NT2/D1 (cell line): Measurements from ENCODE around the gene SRPK2.
"Not testable (repeated sequence)": the region's sequence is repeated elsewhere in the genome, so short reads cannot be mapped to it uniquely, and the experiment has no call there.

ENCODE experiments used
- DNase-seq: peaks from one replicate; pipeline ENCODE4 v3.0.0-alpha.2; 2011; ENCODE audit warnings: low read depth, low spot score
- H3K27me3 ChIP-seq: 2 replicates; pipeline ENCODE4 v1.6.0; 2011; ENCODE audit warnings: mild to moderate bottlenecking; ENCODE audit not compliant: insufficient read length, insufficient read depth
- H3K36me3 ChIP-seq: 2 replicates; pipeline ENCODE4 v1.6.1; 2011; ENCODE audit warnings: mild to moderate bottlenecking, low read length, mixed read lengths; ENCODE audit not compliant: insufficient read depth, insufficient read length
- H3K4me1 ChIP-seq: 2 replicates; pipeline ENCODE4 v1.5.1; 2011; ENCODE audit not compliant: insufficient read depth, insufficient read length
- H3K4me3 ChIP-seq: 2 replicates; pipeline ENCODE4 v1.5.1; 2011; ENCODE audit warnings: low read depth; ENCODE audit not compliant: insufficient read length
- H3K9ac ChIP-seq: 2 replicates; pipeline ENCODE4 v1.6.0; 2011; ENCODE audit warnings: low read depth; ENCODE audit not compliant: insufficient read length
- H3K9me3 ChIP-seq: 2 replicates; pipeline ENCODE4 v1.5.1; 2011; ENCODE audit warnings: mild to moderate bottlenecking, low read length; ENCODE audit not compliant: insufficient read depth
- SUZ12 ChIP-seq: IDR thresholded peaks from 2 replicates; pipeline ENCODE4 v1.6.1; 2011; ENCODE audit not compliant: insufficient read length, insufficient read depth; ENCODE audit errors: extremely low read depth
- YY1 ChIP-seq: IDR thresholded peaks from 2 replicates; pipeline ENCODE4 v1.6.1; 2011; ENCODE audit not compliant: insufficient read length, insufficient read depth
- ZNF274 ChIP-seq: IDR thresholded peaks from 2 replicates; pipeline ENCODE4 v1.6.1; 2011; ENCODE audit warnings: mild to moderate bottlenecking, low read depth, low read length

Gene SRPK2

GRCh38 chr7:105198223-105198622 is 190.5 kb downstream of the SRPK2 start:
- H3K4me3 ChIP-seq, result no peak overlapping the region
- no peak overlapping the region for H3K9ac ChIP-seq
- H3K9me3 ChIP-seq, result no peaks in the 10 kb centered on the region
- no peak for DNase-seq
- H3K27me3 ChIP-seq, result no peaks in the 10 kb centered on the region
- no peaks in the 10 kb centered on the region for H3K36me3 ChIP-seq
- no peaks in the 10 kb centered on the region for H3K4me1 ChIP-seq
- no peak for TF ChIP-seq YY1

DNA sequence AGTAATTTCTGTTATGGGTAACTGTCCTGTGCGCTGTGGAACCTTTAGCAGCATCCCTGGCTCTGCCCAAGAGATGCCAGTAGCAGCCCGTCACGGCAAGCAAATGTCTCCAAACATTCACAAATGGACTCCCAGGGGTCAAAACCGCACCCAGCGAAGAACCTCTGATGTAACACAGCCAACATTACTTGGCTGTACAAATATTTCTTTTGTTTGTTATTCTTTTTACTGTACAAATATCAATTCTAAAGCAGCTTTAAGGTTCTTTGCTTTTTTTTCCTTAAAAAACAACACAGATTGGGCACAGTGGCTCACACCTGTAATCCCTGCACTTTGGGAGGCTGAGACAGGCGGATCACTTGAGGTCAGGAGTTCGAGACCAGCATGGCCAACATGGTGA is 192.2 kb downstream of the SRPK2 start:
- Histone ChIP-seq H3K4me3 (no peak overlapping the region), H3K9ac (no peak overlapping the region), H3K9me3 (no peaks in the 10 kb centered on the region), H3K36me3 (no peaks in the 10 kb centered on the region), H3K4me1 (no peaks in the 10 kb centered on the region), H3K27me3 (no peaks in the 10 kb centered on the region)
- TF ChIP-seq YY1 (no peak), ZNF274 (no peak), SUZ12 (no peak)
- no peak for DNase-seq

- H3K4me1 ChIP-seq, result no peaks in the 10 kb centered on the region
- H3K9ac ChIP-seq, result no peak overlapping the region
- H3K27me3 ChIP-seq, result no peaks in the 10 kb centered on the region
- H3K36me3 ChIP-seq, result no peaks in the 10 kb centered on the region
- no peak for DNase-seq
- no peak overlapping the region for H3K4me3 ChIP-seq
- no peak for TF ChIP-seq ZNF274
- no peak for TF ChIP-seq SUZ12
- no peak for TF ChIP-seq YY1
- H3K9me3 ChIP-seq, result no peaks in the 10 kb centered on the region
These were observed 192.8 kb downstream of the SRPK2 start for GRCh38 chr7:105195891-105196290.

GRCh38 chr7:105194959-105195358 is 193.8 kb downstream of the SRPK2 start:
- H3K36me3 ChIP-seq, H3K4me1 ChIP-seq, H3K9me3 ChIP-seq, H3K4me3 ChIP-seq, H3K27me3 ChIP-seq, H3K9ac ChIP-seq, DNase-seq: not testable (repeated sequence)

DNA sequence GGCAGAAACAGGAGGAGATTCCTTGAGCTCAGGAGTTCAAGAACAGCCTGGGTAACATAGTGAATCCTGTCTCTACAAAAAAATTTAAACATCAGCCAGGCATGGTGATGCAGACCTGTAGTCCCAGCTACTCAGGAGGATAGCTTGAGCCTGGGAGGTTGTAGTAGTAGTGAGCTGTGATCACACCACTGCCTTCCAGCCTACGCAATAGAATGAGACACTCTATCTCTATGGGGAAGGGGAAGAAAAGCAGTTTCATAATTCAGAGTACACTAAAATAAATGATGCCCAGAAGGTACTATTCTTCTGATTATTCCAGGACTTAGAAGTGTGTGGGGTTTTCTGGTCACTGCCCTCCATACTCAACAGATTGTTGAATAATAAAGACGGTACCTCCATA is 197.4 kb downstream of the SRPK2 start:
- TF ChIP-seq ZNF274, result no peak
- no peak for TF ChIP-seq SUZ12
- no peak for TF ChIP-seq YY1
- H3K27me3 ChIP-seq, result no peaks in the 10 kb centered on the region
- no peak for DNase-seq
- H3K4me1 ChIP-seq, result no peaks in the 10 kb centered on the region
- no peak overlapping the region for H3K9ac ChIP-seq
- no peak overlapping the region for H3K4me3 ChIP-seq
- H3K9me3 ChIP-seq, result no peaks in the 10 kb centered on the region
- no peaks in the 10 kb centered on the region for H3K36me3 ChIP-seq

DNA sequence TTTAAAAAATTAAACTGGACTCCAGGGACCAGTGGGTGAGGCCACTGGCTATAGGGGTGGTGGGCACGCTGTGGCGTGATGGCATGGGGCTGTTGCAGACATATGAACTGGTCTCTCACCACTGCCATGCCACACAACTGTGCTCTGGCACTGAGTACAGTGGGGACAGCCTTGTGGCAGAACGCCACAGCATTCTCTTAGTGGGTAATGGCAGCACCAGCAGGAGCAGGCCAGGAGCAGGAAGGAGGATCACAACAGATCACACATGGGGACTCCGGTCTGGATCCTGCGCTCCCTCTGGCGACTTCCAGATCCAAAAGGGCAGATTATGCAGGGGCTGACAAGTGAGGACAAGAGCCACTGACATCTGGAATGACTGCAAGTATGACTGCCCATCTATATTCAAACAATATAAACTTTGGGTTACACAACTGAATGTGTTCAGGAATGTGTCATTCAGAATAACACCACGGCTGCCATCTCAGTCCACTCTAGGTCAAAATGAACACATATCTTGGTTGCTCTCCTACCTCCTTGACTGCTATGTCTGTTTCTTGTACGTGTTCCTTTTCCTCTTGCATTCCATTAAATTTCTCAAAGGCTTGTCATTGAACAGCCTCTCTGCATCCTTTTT is 198.7 kb downstream of the SRPK2 start:
- H3K4me1 ChIP-seq, result no peaks in the 10 kb centered on the region
- no peak for TF ChIP-seq SUZ12
- no peak for TF ChIP-seq ZNF274
- no peak for TF ChIP-seq YY1
- no peak for DNase-seq

DNA sequence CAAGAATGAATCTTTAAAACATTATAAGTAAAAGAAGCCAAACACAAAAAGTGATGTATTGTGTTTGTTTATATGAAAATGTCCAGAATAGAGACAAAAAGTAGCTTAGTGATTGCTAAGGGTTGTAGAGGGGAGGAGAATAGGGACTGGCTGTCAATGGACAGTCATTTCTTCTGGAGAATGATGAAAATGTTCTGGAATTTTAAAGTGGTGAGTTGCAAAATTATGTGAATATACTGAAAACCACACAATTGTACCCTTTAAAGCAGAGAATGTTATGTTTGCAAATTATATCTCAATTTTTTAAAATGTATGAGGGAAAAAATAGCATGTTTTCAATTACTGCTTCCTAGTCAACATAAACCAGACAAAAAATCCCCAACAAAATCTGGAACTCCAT is 200.5 kb downstream of the SRPK2 start:
- Histone ChIP-seq H3K36me3 (no peaks in the 10 kb centered on the region), H3K4me3 (no peak overlapping the region), H3K27me3 (no peaks in the 10 kb centered on the region), H3K9ac (no peak overlapping the region), H3K4me1 (no peaks in the 10 kb centered on the region), H3K9me3 (no peaks in the 10 kb centered on the region)
- TF ChIP-seq YY1 (no peak), ZNF274 (no peak), SUZ12 (no peak)
- no peak for DNase-seq

More for the DNA sequence above, 198.7 kb downstream of the SRPK2 start:
- Histone ChIP-seq H3K9ac (no peak overlapping the region), H3K36me3 (no peaks in the 10 kb centered on the region), H3K27me3 (no peaks in the 10 kb centered on the region), H3K4me3 (no peak overlapping the region), H3K9me3 (no peaks in the 10 kb centered on the region)
